ENCODE measurements around the gene ICE2. TPM values are rescaled to one million over a fixed set of nuclear protein-coding genes. Genes with fewer than 3 reads are reported as not detected.

ICE2 gene
- total RNA-seq, 1 donor from 2014 or later: 26.5 TPM

- peak; percentile 33 for DNase-seq (ENCODE audit: low read depth)
- TF ChIP-seq EZH2 (IDR thresholded peaks at IDR 0.05; ENCODE audit: insufficient read depth, low read length): no peak
- TF ChIP-seq, protein P1, sequence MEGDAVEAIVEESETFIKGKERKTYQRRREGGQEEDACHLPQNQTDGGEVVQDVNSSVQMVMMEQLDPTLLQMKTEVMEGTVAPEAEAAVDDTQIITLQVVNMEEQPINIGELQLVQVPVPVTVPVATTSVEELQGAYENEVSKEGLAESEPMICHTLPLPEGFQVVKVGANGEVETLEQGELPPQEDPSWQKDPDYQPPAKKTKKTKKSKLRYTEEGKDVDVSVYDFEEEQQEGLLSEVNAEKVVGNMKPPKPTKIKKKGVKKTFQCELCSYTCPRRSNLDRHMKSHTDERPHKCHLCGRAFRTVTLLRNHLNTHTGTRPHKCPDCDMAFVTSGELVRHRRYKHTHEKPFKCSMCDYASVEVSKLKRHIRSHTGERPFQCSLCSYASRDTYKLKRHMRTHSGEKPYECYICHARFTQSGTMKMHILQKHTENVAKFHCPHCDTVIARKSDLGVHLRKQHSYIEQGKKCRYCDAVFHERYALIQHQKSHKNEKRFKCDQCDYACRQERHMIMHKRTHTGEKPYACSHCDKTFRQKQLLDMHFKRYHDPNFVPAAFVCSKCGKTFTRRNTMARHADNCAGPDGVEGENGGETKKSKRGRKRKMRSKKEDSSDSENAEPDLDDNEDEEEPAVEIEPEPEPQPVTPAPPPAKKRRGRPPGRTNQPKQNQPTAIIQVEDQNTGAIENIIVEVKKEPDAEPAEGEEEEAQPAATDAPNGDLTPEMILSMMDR (IDR thresholded peaks at IDR 0.05; ENCODE audit: insufficient read depth, low read depth, low read length): no peak
- Histone ChIP-seq H3K27ac (ENCODE audit: low read depth, low read length) (no peak overlapping the region), H3K4me3 (ENCODE audit: insufficient read depth, low read depth, low read length) (no peak overlapping the region), H3K4me2 (ENCODE audit: low read length) (no peak overlapping the region), H3K9me3 (ENCODE audit: insufficient read depth, low read depth, low read length) (no peaks in the 10 kb centered on the region), H4K20me1 (ENCODE audit: insufficient read depth, low read length) (no peaks in the 10 kb centered on the region), H3K27me3 (ENCODE audit: insufficient read depth, low read length) (no peaks in the 10 kb centered on the region), H2AFZ (ENCODE audit: low read depth, low read length) (no peak overlapping the region), H3K79me2 (ENCODE audit: insufficient read depth, low read length) (no peaks in the 10 kb centered on the region), H3K36me3 (ENCODE audit: insufficient read depth, low read length) (peaks cover 8% of the 10 kb centered on the region), H3K4me1 (ENCODE audit: insufficient read depth, low read length) (no peaks in the 10 kb centered on the region), H3K9ac (ENCODE audit: low read length) (no peak overlapping the region)
- Mint-ChIP-seq H3K4me1 (ENCODE audit: low read depth, unreplicated experiment) (peaks cover 11% of the 10 kb centered on the region), H3K27ac (ENCODE audit: unreplicated experiment) (no peak overlapping the region), H3K36me3 (ENCODE audit: low read depth, unreplicated experiment) (peaks cover under 1% of the 10 kb centered on the region), H3K4me3 (ENCODE audit: unreplicated experiment) (no peak overlapping the region), H3K27me3 (ENCODE audit: low read depth, unreplicated experiment) (no peaks in the 10 kb centered on the region), H3K9me3 (ENCODE audit: unreplicated experiment) (no peaks in the 10 kb centered on the region)
- FAIRE-seq: no peak
Observed at GRCh38 chr15:60460931-60461330, 18.0 kb downstream of the ICE2 start.

DNA sequence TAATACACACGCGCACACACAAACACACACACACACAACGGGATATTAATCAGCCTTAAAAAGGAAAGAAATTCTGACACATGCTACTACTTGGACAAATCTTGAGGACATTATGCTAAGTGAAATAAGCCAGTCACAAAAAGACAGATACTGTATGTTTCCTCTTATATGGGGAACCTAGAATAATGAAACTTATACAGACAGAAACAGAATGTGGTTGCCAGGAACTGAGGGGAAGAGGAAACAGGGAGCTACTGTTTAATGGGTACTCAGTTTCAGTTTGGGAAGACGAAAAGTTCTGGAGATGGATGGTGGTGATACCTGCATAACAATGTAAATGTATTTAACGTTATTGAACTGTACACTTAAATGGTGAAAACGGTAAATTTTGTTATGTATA lies 20.2 kb downstream of the ICE2 start:
- H3K9ac ChIP-seq (ENCODE audit: low read length): no peak overlapping the region
- H3K4me3 Mint-ChIP-seq (ENCODE audit: unreplicated experiment): no peak overlapping the region
- no peak overlapping the region for H3K27ac ChIP-seq (ENCODE audit: low read depth, low read length)
- FAIRE-seq: peak; percentile 43
- H3K9me3 ChIP-seq (ENCODE audit: insufficient read depth, low read depth, low read length): no peaks in the 10 kb centered on the region
- DNase-seq (ENCODE audit: low read depth): no peak
- H3K4me1 Mint-ChIP-seq (ENCODE audit: low read depth, unreplicated experiment): peaks cover 5% of the 10 kb centered on the region
- TF ChIP-seq, protein P1 (IDR thresholded peaks at IDR 0.05; ENCODE audit: insufficient read depth, low read depth, low read length): no peak
- no peak for TF ChIP-seq EZH2 (IDR thresholded peaks at IDR 0.05; ENCODE audit: insufficient read depth, low read length)
- H3K79me2 ChIP-seq (ENCODE audit: insufficient read depth, low read length): no peaks in the 10 kb centered on the region
- no peaks in the 10 kb centered on the region for H3K4me1 ChIP-seq (ENCODE audit: insufficient read depth, low read length)
- no peaks in the 10 kb centered on the region for H3K9me3 Mint-ChIP-seq (ENCODE audit: unreplicated experiment)
- H4K20me1 ChIP-seq (ENCODE audit: insufficient read depth, low read length): no peaks in the 10 kb centered on the region
- no peaks in the 10 kb centered on the region for H3K27me3 Mint-ChIP-seq (ENCODE audit: low read depth, unreplicated experiment)
- H3K27me3 ChIP-seq (ENCODE audit: insufficient read depth, low read length): no peaks in the 10 kb centered on the region
- no peak overlapping the region for H3K4me3 ChIP-seq (ENCODE audit: insufficient read depth, low read depth, low read length)
- H3K36me3 ChIP-seq (ENCODE audit: insufficient read depth, low read length): peaks cover 8% of the 10 kb centered on the region
- H2AFZ ChIP-seq (ENCODE audit: low read depth, low read length): no peak overlapping the region
- no peaks in the 10 kb centered on the region for H3K36me3 Mint-ChIP-seq (ENCODE audit: low read depth, unreplicated experiment)
- H3K4me2 ChIP-seq (ENCODE audit: low read length): no peak overlapping the region
- no peak overlapping the region for H3K27ac Mint-ChIP-seq (ENCODE audit: unreplicated experiment)

DNA sequence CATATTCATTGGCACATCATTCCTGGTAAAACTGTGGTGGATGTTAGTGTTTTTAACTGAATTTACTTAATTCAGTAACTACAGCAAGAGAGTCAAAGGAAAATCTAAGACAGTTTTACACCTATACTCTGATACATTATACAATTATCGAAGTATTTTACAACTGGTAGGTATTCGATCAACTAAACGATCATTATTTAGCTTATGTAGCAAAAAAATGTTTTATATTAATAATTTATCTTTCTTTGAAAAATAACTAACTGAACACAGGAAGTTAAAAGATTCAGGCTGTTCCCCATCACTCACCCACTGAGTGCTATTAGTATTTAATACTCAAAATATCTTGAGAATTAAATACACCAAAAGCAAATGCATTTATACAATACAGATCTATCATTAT lies 21.0 kb downstream of the ICE2 start:
- FAIRE-seq: no peak

More for the DNA sequence above, 21.0 kb downstream of the ICE2 start:
- no peaks in the 10 kb centered on the region for H3K9me3 ChIP-seq (ENCODE audit: insufficient read depth, low read depth, low read length)
- H3K27ac ChIP-seq (ENCODE audit: low read depth, low read length): no peak overlapping the region
- no peaks in the 10 kb centered on the region for H3K4me1 ChIP-seq (ENCODE audit: insufficient read depth, low read length)
- H4K20me1 ChIP-seq (ENCODE audit: insufficient read depth, low read length): no peaks in the 10 kb centered on the region
- no peak overlapping the region for H3K9ac ChIP-seq (ENCODE audit: low read length)
- Mint-ChIP-seq H3K27ac (ENCODE audit: unreplicated experiment) (no peak overlapping the region), H3K4me3 (ENCODE audit: unreplicated experiment) (no peak overlapping the region), H3K9me3 (ENCODE audit: unreplicated experiment) (no peaks in the 10 kb centered on the region), H3K36me3 (ENCODE audit: low read depth, unreplicated experiment) (no peaks in the 10 kb centered on the region), H3K27me3 (ENCODE audit: low read depth, unreplicated experiment) (no peaks in the 10 kb centered on the region), H3K4me1 (ENCODE audit: low read depth, unreplicated experiment) (peaks cover 5% of the 10 kb centered on the region)
- no peak overlapping the region for H3K4me2 ChIP-seq (ENCODE audit: low read length)
- no peak overlapping the region for H2AFZ ChIP-seq (ENCODE audit: low read depth, low read length)
- no peak for DNase-seq (ENCODE audit: low read depth)
- H3K4me3 ChIP-seq (ENCODE audit: insufficient read depth, low read depth, low read length): no peak overlapping the region
- no peaks in the 10 kb centered on the region for H3K27me3 ChIP-seq (ENCODE audit: insufficient read depth, low read length)
- H3K36me3 ChIP-seq (ENCODE audit: insufficient read depth, low read length): peaks cover 6% of the 10 kb centered on the region
- no peak for TF ChIP-seq EZH2 (IDR thresholded peaks at IDR 0.05; ENCODE audit: insufficient read depth, low read length)
- TF ChIP-seq, protein P1 (IDR thresholded peaks at IDR 0.05; ENCODE audit: insufficient read depth, low read depth, low read length): no peak
- no peaks in the 10 kb centered on the region for H3K79me2 ChIP-seq (ENCODE audit: insufficient read depth, low read length)

Measured in astrocyte (in vitro differentiated cells and primary cell).